ENCODE results near the gene TSPAN2. TPM values are rescaled to one million over a fixed set of nuclear protein-coding genes. Genes with fewer than 3 reads are reported as not detected.

Gene TSPAN2
- total and polyA plus RNA-seq, 2 donors (not counting 3 experiments of a cell fraction or from before 2014, with no cell fraction given), result 1.5 to 5.0 TPM

- Histone ChIP-seq H3K27me3 (ENCODE audit: control insufficient read depth in 2 of 2, insufficient read depth in 2 of 2, low read length in 2 of 2) (peaks cover 0 to 2% of the 10 kb centered on the region in 2 experiments), H3K79me2 (ENCODE audit: control insufficient read depth, insufficient read depth, low read length) (no peaks in the 10 kb centered on the region), H3K27ac (ENCODE audit: insufficient read depth, low read depth, low read length) (no peak overlapping the region), H3K9ac (replicated peaks; ENCODE audit: extremely low read depth, insufficient read depth, low read length) (no peak overlapping the region), H3K4me2 (ENCODE audit: insufficient read depth, low read length) (no peak overlapping the region), H2AFZ (ENCODE audit: low read depth, low read length) (no peak overlapping the region), H3K36me3 (ENCODE audit: control insufficient read depth in 2 of 2, extremely low read depth in 1 of 2, insufficient read depth in 2 of 2, low read length in 2 of 2) (no peaks in the 10 kb centered on the region), H3K4me3 (replicated peaks in 1 of 3; ENCODE audit: insufficient read depth in 1 of 3, low read depth in 1 of 3, low read length in 3 of 3) (no peak overlapping the region), H3K9me3 (replicated peaks; ENCODE audit: control insufficient read depth, insufficient read depth, low read length) (no peaks in the 10 kb centered on the region), H3K4me1 (ENCODE audit: control insufficient read depth, extremely low read depth, insufficient read depth, low read length) (no peaks in the 10 kb centered on the region), H4K20me1 (replicated peaks; ENCODE audit: control insufficient read depth, extremely low read depth, insufficient read depth, low read length) (no peaks in the 10 kb centered on the region), H3K9me1 (replicated peaks; ENCODE audit: control insufficient read depth, extremely low read depth, insufficient read depth, low read length) (no peaks in the 10 kb centered on the region)
- ChIA-PET POLR2A (no interaction called here), CTCF (interaction anchor here (0.8 to 8.6 kb wide), 11 partner anchors 72 to 628 kb away, joined by 3 to 259 read pairs (median 5); no protein-coding TSS in a partner anchor)
- dilution Hi-C loops (cut with MboI; ENCODE audit: extremely low pct_ligation_motif_present, low sequenced_read_pairs), result no loop called here
- intact Hi-C loops (cut with micrococcal nuclease), result no loop called here
- no peak for FAIRE-seq
- BruUV-seq (replicated peaks), result no TSS peak
- TF ChIP-seq MYC (IDR thresholded peaks at IDR 0.05; ENCODE audit: low read depth, low read length) (no peak), MAX (IDR thresholded peaks at IDR 0.05; ENCODE audit: insufficient read depth, insufficient read length) (no peak), GATA2 (IDR thresholded peaks at IDR 0.05; ENCODE audit: insufficient read depth, insufficient read length, low read depth, low read length) (no peak), JUN (IDR thresholded peaks at IDR 0.05; ENCODE audit: borderline replicate concordance, insufficient read depth, insufficient read length, low read depth) (no peak), CTCF (IDR thresholded peaks at IDR 0.05; ENCODE audit: extremely low read depth in 1 of 2, insufficient read depth in 1 of 2, low read depth in 1 of 2, low read length in 2 of 2) (no peak)
- no peak for DNase-seq (ENCODE audit: low read depth, low spot score)
Measured at GRCh38 chr1:115137191-115137590, 47.9 kb upstream of the TSPAN2 start.

- Histone ChIP-seq H3K27ac (ENCODE audit: insufficient read depth, low read depth, low read length) (no peak overlapping the region), H3K9me1 (replicated peaks; ENCODE audit: control insufficient read depth, extremely low read depth, insufficient read depth, low read length) (no peaks in the 10 kb centered on the region), H3K9me3 (replicated peaks; ENCODE audit: control insufficient read depth, insufficient read depth, low read length) (no peaks in the 10 kb centered on the region), H3K36me3 (ENCODE audit: control insufficient read depth in 2 of 2, extremely low read depth in 1 of 2, insufficient read depth in 2 of 2, low read length in 2 of 2) (no peaks in the 10 kb centered on the region), H3K79me2 (ENCODE audit: control insufficient read depth, insufficient read depth, low read length) (no peaks in the 10 kb centered on the region), H4K20me1 (replicated peaks; ENCODE audit: control insufficient read depth, extremely low read depth, insufficient read depth, low read length) (no peaks in the 10 kb centered on the region), H3K27me3 (ENCODE audit: control insufficient read depth in 2 of 2, insufficient read depth in 2 of 2, low read length in 2 of 2) (no peaks in the 10 kb centered on the region), H3K4me2 (ENCODE audit: insufficient read depth, low read length) (no peak overlapping the region), H2AFZ (ENCODE audit: low read depth, low read length) (no peak overlapping the region), H3K9ac (replicated peaks; ENCODE audit: extremely low read depth, insufficient read depth, low read length) (no peak overlapping the region), H3K4me3 (replicated peaks in 1 of 3; ENCODE audit: insufficient read depth in 1 of 3, low read depth in 1 of 3, low read length in 3 of 3) (no peak overlapping the region), H3K4me1 (ENCODE audit: control insufficient read depth, extremely low read depth, insufficient read depth, low read length) (no peaks in the 10 kb centered on the region)
- TF ChIP-seq FOS (IDR thresholded peaks at IDR 0.05; ENCODE audit: borderline replicate concordance, insufficient read depth, low read length), result no peak
- TF ChIP-seq MAX (IDR thresholded peaks at IDR 0.05; ENCODE audit: insufficient read depth, insufficient read length), result no peak
- TF ChIP-seq EZH2 (IDR thresholded peaks at IDR 0.05; ENCODE audit: borderline replicate concordance, low read depth, low read length, severe bottlenecking), result no peak
- no peak for TF ChIP-seq MYC (IDR thresholded peaks at IDR 0.05; ENCODE audit: low read depth, low read length)
- TF ChIP-seq JUN (IDR thresholded peaks at IDR 0.05; ENCODE audit: borderline replicate concordance, insufficient read depth, insufficient read length, low read depth), result no peak
- no peak for TF ChIP-seq CTCF (IDR thresholded peaks at IDR 0.05; ENCODE audit: extremely low read depth in 1 of 2, insufficient read depth in 1 of 2, low read depth in 1 of 2, low read length in 2 of 2)
- intact Hi-C loops (cut with micrococcal nuclease), result no loop called here
- BruUV-seq (replicated peaks), result no TSS peak
- POLR2A ChIA-PET, result no interaction called here
- FAIRE-seq (no peak), DNase-seq (ENCODE audit: low read depth, low spot score) (no peak)
- dilution Hi-C loops (cut with MboI; ENCODE audit: extremely low pct_ligation_motif_present, low sequenced_read_pairs), result no loop called here
- CTCF ChIA-PET, result interaction anchor here (1.0 to 8.6 kb wide), 6 partner anchors 11 to 570 kb away, joined by 3 to 259 read pairs (median 17); no protein-coding TSS in a partner anchor
Measured at GRCh38 chr1:115136706-115137105, 47.4 kb upstream of the TSPAN2 start.

Data from endothelial cell of umbilical vein (primary cell).